ENCODE data around the gene PRSS57.

PRSS57 gene

DNA sequence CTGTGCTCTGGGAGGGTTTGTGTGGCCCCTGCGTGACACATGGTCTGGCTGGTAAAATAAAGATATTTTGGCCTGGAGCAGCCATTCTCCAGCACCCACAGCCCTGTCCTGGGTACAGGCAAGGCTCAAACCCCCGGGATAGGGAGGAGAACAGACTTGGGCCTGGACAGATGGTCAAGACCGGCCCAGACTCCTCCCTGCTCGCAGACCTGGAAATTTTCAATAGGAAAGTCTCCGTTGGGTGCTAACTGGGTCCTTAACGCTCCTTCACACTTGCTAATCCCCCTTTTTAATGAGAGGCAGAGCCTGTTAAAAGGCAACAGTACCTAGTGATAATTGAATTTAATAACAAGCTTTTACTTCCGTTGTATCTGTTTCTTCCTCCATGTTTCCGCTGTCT is 16.0 kb upstream of the PRSS57 start:
- H3K4me3 ChIP-seq, result no peak overlapping the region
- intact Hi-C loops (cut with DNase I; ENCODE audit: low total_unique reads), result no loop called here
- H3K9me3 ChIP-seq, result peaks cover 0 to 15% (median 6%) of the 10 kb centered on the region in 3 donors
- no peak for TF ChIP-seq CTCF (IDR thresholded peaks at IDR 0.05)
- DNase-seq, result no peak
- peaks cover 0 to 15% (median 0%) of the 10 kb centered on the region in 4 donors for H3K4me1 ChIP-seq
- H3K27ac ChIP-seq, result peak overlapping the region in 1 of 2 donors; percentile 57
- peaks cover 0 to 52% of the 10 kb centered on the region in 2 donors for H3K27me3 ChIP-seq
- peaks cover 0 to 8% (median 6%) of the 10 kb centered on the region in 3 donors for H3K36me3 ChIP-seq

- peaks cover 0 to 8% (median 6%) of the 10 kb centered on the region in 3 donors for H3K36me3 ChIP-seq
- peaks cover 0 to 15% (median 5%) of the 10 kb centered on the region in 3 donors for H3K9me3 ChIP-seq
- DNase-seq, result no peak
- H3K27me3 ChIP-seq, result peaks cover 0 to 55% of the 10 kb centered on the region in 2 donors
- peak overlapping the region; percentile 56 to 57 for H3K27ac ChIP-seq
- peak overlapping the region; percentile 51 to 57 for H3K4me3 ChIP-seq
- TF ChIP-seq CTCF (IDR thresholded peaks at IDR 0.05), result no peak
- H3K4me1 ChIP-seq, result peaks cover 0 to 15% (median 0%) of the 10 kb centered on the region in 4 donors
- intact Hi-C loops (cut with DNase I; ENCODE audit: low total_unique reads), result no loop called here
Measured at GRCh38 chr19:710767-711166, 15.5 kb upstream of the PRSS57 start.

DNA sequence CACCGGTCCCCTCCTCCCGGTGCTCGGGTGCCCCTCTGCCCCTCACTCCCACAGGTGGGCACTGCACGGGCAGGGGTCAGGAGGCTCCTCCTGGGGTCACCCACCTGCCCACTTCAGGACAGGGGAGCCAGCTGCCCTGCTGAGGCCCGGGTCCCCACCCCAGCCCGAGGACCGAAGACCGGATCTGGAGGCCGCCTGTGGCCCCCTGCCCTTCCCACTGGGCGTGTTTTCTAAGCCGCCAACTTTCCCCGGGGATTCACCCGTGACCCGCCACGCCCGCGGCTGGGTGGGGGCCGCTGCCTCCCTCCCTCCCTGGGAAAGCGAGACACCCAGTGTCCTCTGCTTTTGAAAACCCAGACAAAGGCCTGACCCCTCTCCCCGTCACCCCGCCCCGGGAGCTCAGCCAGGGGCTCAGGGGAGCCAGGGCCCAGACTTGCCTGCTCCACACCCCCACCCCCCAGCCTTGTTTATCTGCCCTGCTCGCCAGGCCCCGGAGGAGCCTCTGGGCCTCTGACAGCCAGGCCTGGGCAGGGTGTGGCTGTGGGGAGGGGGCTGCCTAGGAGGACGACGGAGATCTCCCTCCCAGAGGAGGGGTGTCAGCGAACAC is 14.8 kb upstream of the PRSS57 start:
- TF ChIP-seq CTCF (IDR thresholded peaks at IDR 0.05), result no peak
- Histone ChIP-seq H3K4me3 (peak overlapping the region; percentile 51 to 57), H3K27ac (peak overlapping the region; percentile 56 to 57), H3K36me3 (peaks cover 0 to 2% (median 0%) of the 10 kb centered on the region in 3 donors), H3K9me3 (peaks cover 0 to 9% (median 0%) of the 10 kb centered on the region in 3 donors), H3K4me1 (peaks cover 0 to 15% (median 0%) of the 10 kb centered on the region in 4 donors), H3K27me3 (peaks cover 0 to 61% of the 10 kb centered on the region in 2 donors)
- DNase-seq, result peak in 1 of 2 donors; percentile 48
- intact Hi-C loops (cut with DNase I; ENCODE audit: low total_unique reads), result no loop called here

DNA sequence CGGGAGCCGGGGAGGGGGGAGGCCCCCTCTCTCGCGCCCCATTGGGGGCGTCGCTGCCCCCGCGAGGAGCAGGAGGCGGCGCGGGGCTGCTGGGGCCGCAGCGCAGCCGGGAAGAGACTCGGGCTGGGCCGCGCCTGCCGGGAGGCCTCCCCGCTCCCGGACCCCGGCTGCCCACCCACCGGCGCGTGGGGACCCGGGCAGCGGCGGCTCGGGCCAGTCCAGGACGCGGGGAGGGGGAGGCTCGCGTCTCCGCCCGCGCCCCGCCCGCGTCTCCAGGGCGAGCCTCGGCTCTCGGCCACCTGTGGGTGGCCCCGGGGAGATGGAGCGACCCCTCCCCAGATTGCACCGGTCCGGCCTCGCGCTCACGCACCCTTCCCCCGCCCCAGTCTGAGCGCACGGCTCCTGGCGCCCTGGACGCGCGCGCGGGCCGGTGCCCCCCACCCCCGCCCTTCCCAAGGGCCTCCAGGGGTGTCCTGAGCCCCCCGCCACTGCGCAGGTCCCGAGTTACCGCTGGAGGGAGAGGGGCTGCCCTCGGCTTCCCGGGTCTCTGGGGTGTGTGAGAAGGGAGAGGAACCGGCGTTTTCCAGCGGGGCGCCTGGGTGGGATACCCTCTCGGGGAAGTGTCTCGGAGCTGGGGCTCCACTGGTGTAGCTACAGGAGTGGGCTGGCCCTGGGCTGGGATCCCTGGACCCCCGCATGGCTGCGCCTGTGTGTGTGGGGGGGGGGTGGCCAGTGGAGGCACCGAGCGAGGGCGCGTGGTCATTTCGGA is 14.1 kb upstream of the PRSS57 start:
- Histone ChIP-seq H3K9me3 (peaks cover 0 to 7% (median 0%) of the 10 kb centered on the region in 3 donors), H3K27me3 (peaks cover 0 to 63% of the 10 kb centered on the region in 2 donors), H3K4me1 (peaks cover 0 to 16% (median 0%) of the 10 kb centered on the region in 4 donors), H3K27ac (peak overlapping the region; percentile 56 to 57), H3K4me3 (peak overlapping the region; percentile 51 to 57), H3K36me3 (no peaks in the 10 kb centered on the region)
- TF ChIP-seq CTCF (IDR thresholded peaks at IDR 0.05), result no peak
- DNase-seq, result no peak
- intact Hi-C loops (cut with DNase I; ENCODE audit: low total_unique reads), result no loop called here

- DNase-seq, result no peak
- intact Hi-C loops (cut with DNase I; ENCODE audit: low total_unique reads), result no loop called here
- H3K4me3 ChIP-seq, result peak within 1 kb of the TSS; percentile 51 to 57
- no peaks in the 10 kb centered on the region for H3K36me3 ChIP-seq
- H3K27me3 ChIP-seq, result peaks cover 0 to 72% of the 10 kb centered on the region in 2 donors
- peaks cover 0 to 7% (median 0%) of the 10 kb centered on the region in 3 donors for H3K9me3 ChIP-seq
- H3K27ac ChIP-seq, result peak within 1 kb of the TSS; percentile 56 to 57
- peaks cover 0 to 24% (median 0%) of the 10 kb centered on the region in 4 donors for H3K4me1 ChIP-seq
- TF ChIP-seq CTCF (IDR thresholded peaks at IDR 0.05), result no peak
Measured at GRCh38 chr19:708154-709143, 13.2 kb upstream of the PRSS57 start, which contains the start of gene PALM. Gene PALM (plus strand): TSS chr19:708935. CDS start chr19:709147, 212 bp downstream.

Data from tibial artery (tissue), 4 donors.